MM.1S (cell line): ENCODE results near the gene PCGF3.

Experiments used
- DNase-seq: peaks from one replicate; pipeline ENCODE4 v3.0.0-alpha.2; 2015
- H2AFZ ChIP-seq: fragments of 300-600 bp; sonication (generic); 2 replicates; pipeline ENCODE4 v1.6.0; 2016; ENCODE audit warnings: antibody characterized with exemption, low read length
- H3F3A ChIP-seq: fragments of 300-600 bp; sonication (generic); 2 replicates; pipeline ENCODE4 v1.6.1; 2016; ENCODE audit warnings: mild to moderate bottlenecking, antibody characterized with exemption, low read length, moderate library complexity, mixed read lengths; ENCODE audit not compliant: insufficient read depth
- H3K27ac ChIP-seq: fragments of 300-600 bp; sonication (generic); 2 replicates; pipeline ENCODE4 v1.5.1; 2016; ENCODE audit warnings: mild to moderate bottlenecking, low read length
- H3K27me3 ChIP-seq: fragments of 300-600 bp; sonication (generic); replicated peaks from 2 replicates; pipeline ENCODE4 v1.6.0; 2016; ENCODE audit warnings: low read length; ENCODE audit not compliant: insufficient read depth
- H3K36me3 ChIP-seq: fragments of 300-600 bp; sonication (generic); replicated peaks from 2 replicates; pipeline ENCODE4 v1.6.1; 2016; ENCODE audit warnings: mild to moderate bottlenecking, low read length, mixed read lengths; ENCODE audit not compliant: insufficient read depth
- H3K4me1 ChIP-seq: fragments of 300-600 bp; sonication (generic); 2 replicates; pipeline ENCODE4 v1.6.1; 2016; ENCODE audit warnings: low read length, mixed read lengths
- H3K4me2 ChIP-seq: fragments of 300-600 bp; sonication (generic); 2 replicates; pipeline ENCODE4 v1.6.0; 2016; ENCODE audit warnings: low read depth, low read length
- H3K4me3 ChIP-seq: fragments of 300-600 bp; sonication (generic); 2 replicates; pipeline ENCODE4 v1.5.1; 2016; ENCODE audit warnings: low read length, mixed read lengths
- H3K79me2 ChIP-seq: fragments of 300-600 bp; sonication (generic); 2 replicates; pipeline ENCODE4 v1.6.1; 2016; ENCODE audit warnings: mixed run types, low read length, mixed read lengths
- H3K9ac ChIP-seq: fragments of 300-600 bp; sonication (generic); 2 replicates; pipeline ENCODE4 v1.6.1; 2016; ENCODE audit warnings: low read length, mixed read lengths
- H3K9me2 ChIP-seq: fragments of 300-600 bp; sonication (generic); replicated peaks from 2 replicates; pipeline ENCODE4 v1.6.1; 2016; ENCODE audit warnings: mild to moderate bottlenecking, low read length, mixed read lengths; ENCODE audit not compliant: insufficient read depth
- H3K9me3 ChIP-seq: fragments of 300-600 bp; sonication (generic); replicated peaks from 2 replicates; pipeline ENCODE4 v1.6.1; 2016; ENCODE audit warnings: mild to moderate bottlenecking, low read length, mixed read lengths; ENCODE audit not compliant: insufficient read depth
- H4K20me1 ChIP-seq: fragments of 300-600 bp; sonication (generic); 2 replicates; pipeline ENCODE4 v1.6.1; 2016; ENCODE audit warnings: mild to moderate bottlenecking, low read length, moderate library complexity, mixed read lengths; ENCODE audit not compliant: insufficient read depth
- EZH2 ChIP-seq: fragments of 300-600 bp; sonication (generic); optimal IDR thresholded peaks from 2 replicates; pipeline ENCODE3; 2017; ENCODE audit warnings: low read depth, mild to moderate bottlenecking, antibody characterized with exemption, low read length, mixed read lengths
- EZH2phosphoT487 ChIP-seq: fragments of 300-600 bp; sonication (generic); IDR thresholded peaks from 2 replicates; pipeline ENCODE4 v1.6.1; 2018; ENCODE audit warnings: antibody characterized with exemption, low read length
- TF ChIP-seq, protein P1 (sequence below): fragments of 300-600 bp; sonication (generic); IDR thresholded peaks from 2 replicates; pipeline ENCODE4 v1.5.1; 2016; ENCODE audit warnings: antibody characterized with exemption, low read length, mixed read lengths

Gene PCGF3

DNA sequence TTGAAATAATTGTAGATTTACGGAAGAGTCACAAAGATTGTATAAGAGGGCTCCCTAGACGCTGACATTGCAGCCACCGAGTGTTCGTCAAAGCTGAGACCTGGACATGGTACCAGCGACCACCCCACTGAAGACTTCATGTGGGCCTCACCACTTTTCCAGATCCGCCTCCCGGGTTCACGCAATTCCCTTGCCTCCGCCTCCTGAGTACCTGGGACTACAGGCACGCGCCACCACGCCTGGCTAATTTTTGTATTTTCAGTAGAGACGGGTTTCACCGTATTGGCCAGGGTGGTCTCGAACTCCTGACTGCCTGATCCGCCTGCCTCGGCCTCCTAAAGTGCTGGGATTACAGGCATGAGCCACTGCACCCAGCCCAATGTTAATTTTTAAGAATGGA, 90.6 kb downstream of the PCGF3 start:
- TF ChIP-seq EZH2phosphoT487 (no peak), EZH2 (no peak)
- TF ChIP-seq, protein P1, sequence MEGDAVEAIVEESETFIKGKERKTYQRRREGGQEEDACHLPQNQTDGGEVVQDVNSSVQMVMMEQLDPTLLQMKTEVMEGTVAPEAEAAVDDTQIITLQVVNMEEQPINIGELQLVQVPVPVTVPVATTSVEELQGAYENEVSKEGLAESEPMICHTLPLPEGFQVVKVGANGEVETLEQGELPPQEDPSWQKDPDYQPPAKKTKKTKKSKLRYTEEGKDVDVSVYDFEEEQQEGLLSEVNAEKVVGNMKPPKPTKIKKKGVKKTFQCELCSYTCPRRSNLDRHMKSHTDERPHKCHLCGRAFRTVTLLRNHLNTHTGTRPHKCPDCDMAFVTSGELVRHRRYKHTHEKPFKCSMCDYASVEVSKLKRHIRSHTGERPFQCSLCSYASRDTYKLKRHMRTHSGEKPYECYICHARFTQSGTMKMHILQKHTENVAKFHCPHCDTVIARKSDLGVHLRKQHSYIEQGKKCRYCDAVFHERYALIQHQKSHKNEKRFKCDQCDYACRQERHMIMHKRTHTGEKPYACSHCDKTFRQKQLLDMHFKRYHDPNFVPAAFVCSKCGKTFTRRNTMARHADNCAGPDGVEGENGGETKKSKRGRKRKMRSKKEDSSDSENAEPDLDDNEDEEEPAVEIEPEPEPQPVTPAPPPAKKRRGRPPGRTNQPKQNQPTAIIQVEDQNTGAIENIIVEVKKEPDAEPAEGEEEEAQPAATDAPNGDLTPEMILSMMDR: no peak
- H3K36me3 ChIP-seq: no peaks in the 10 kb centered on the region
- no peaks in the 10 kb centered on the region for H3K9me3 ChIP-seq
- H3K27me3 ChIP-seq: no peaks in the 10 kb centered on the region
- H4K20me1 ChIP-seq: no peaks in the 10 kb centered on the region
- no peaks in the 10 kb centered on the region for H3K4me1 ChIP-seq
- no peak for DNase-seq
- H3K27ac ChIP-seq: no peak overlapping the region
- H3K4me2 ChIP-seq: no peak overlapping the region
- no peak overlapping the region for H3K4me3 ChIP-seq
- no peaks in the 10 kb centered on the region for H3K79me2 ChIP-seq
- no peaks in the 10 kb centered on the region for H3F3A ChIP-seq
- no peak overlapping the region for H2AFZ ChIP-seq
- H3K9ac ChIP-seq: no peak overlapping the region
- H3K9me2 ChIP-seq: no peaks in the 10 kb centered on the region

DNA sequence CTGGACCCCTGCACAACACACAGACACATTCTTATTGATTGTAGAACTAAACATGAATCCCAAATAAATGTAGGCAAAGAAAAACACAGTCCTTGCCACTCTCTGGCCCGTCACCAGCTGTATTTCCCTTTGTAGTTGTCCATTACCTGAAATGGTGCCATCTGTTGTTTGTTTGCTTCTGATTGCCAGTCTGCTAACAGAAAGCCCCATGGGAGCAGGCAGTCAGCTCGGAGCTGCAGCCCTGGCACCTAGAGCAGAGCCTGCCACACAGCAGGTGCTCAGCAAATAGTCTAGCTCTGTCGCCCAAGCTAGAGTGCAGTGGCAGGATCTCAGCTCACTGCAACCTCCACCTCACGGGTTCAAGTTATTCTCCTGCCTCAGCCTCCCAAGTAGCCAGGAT, 91.4 kb downstream of the PCGF3 start:
- H3K4me3 ChIP-seq: no peak overlapping the region
- no peak for DNase-seq

DNA sequence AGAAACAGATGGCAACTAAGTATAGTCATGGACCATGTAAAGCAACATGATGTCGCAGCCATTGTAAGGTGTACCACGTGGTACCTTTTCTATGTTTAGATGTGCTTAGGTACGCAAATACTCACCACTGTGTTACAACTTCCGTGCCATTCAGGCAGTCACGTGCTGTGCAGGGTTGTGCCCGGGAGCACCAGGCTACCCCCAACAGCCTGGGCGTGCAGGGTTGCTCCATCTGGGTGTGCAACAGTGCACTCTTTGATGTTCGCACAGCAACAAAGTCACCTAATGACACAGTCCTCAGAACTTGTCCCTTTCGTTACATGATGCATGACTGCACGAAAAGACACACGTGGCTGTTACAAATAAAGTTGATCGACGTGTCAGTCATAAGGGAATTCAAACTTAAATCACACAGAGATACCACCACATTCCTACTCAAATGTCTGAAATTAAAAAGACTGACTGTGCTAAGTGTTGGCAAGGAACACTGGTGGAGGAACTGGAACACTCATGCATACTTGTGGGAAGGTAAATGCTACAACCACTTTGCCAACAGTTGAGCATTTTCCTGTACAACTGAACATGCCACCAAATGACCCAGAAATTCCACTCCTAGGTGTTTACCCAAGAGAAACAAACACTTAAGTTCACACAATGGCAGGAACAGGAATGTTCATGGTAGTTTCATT, 95.9 kb downstream of the PCGF3 start:
- DNase-seq: no peak
- Histone ChIP-seq H3K36me3 (no peaks in the 10 kb centered on the region), H3K9ac (no peak overlapping the region), H2AFZ (no peak overlapping the region), H3F3A (no peaks in the 10 kb centered on the region), H3K9me2 (no peaks in the 10 kb centered on the region), H4K20me1 (no peaks in the 10 kb centered on the region), H3K27ac (no peak overlapping the region), H3K27me3 (no peaks in the 10 kb centered on the region), H3K4me2 (no peak overlapping the region), H3K79me2 (no peaks in the 10 kb centered on the region), H3K4me1 (no peaks in the 10 kb centered on the region), H3K4me3 (no peak overlapping the region), H3K9me3 (no peaks in the 10 kb centered on the region)
- TF ChIP-seq, protein P1: no peak
- TF ChIP-seq EZH2phosphoT487: no peak

More for the DNA sequence above, 91.4 kb downstream of the PCGF3 start:
- Histone ChIP-seq H3K79me2 (no peaks in the 10 kb centered on the region), H3K9me3 (no peaks in the 10 kb centered on the region), H3K9me2 (no peaks in the 10 kb centered on the region), H2AFZ (no peak overlapping the region), H3K36me3 (no peaks in the 10 kb centered on the region), H3K4me1 (no peaks in the 10 kb centered on the region), H3K27ac (no peak overlapping the region), H3K4me2 (no peak overlapping the region), H4K20me1 (no peaks in the 10 kb centered on the region), H3F3A (no peaks in the 10 kb centered on the region), H3K9ac (no peak overlapping the region), H3K27me3 (no peaks in the 10 kb centered on the region)
- TF ChIP-seq, protein P1: no peak
- TF ChIP-seq EZH2phosphoT487 (no peak), EZH2 (no peak)
